NCI-H2227 (cell line): ENCODE results near the gene DIP2C.

Experiments used
- DNase-seq: peaks from one replicate; lab custom pipeline; 2025; ENCODE audit not compliant: unreplicated experiment; lab: John Stamatoyannopoulos, UW

Gene DIP2C

DNA sequence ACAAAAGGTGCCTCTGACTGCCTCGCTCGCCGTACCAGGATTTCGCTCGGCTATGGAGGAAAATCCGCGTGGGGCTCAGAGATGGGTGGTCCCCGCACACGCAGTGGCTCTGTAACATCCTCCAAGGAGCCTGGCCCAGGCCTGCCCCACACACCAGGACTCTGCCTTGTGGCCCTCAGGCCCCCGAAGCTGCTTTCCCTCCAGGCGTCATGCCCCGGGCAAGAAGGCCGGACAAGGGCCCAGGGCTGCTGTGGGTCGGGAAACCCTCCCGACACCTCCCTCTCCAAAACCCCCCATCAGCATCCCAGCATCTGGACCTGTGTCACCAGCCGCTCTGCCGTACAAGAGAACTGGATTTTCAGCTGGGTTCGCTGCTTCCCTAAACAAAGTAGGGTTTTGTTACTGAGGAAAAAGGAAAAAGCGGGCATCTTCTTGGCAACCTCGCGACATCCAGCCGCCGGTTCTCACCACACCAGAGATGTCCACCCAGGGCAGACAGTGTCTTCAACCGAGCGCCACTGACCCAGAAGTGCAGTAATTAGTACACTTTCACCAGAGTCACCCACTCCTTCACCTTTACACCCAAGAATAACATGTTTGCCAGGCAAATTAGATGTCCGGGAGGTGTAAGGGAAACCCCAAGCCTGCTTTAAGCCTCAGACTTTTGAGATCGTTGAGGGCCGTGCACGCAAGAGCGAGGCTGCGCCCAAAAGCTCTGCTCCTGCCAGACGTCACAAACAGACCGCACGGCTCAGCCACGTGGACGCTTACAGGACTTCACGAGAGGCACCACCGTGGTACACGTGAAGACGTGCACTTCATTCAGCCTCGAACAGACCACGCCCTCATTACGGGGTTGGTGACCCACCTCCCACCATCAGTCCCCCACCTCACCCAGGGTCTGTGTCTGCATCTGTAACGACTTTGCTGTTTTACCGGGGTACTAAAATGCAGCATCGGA is 62.2 kb downstream of the DIP2C start:
- DNase-seq = no peak

- DNase-seq = no peak
These were observed 63.4 kb downstream of the DIP2C start for GRCh38 chr10:625751-626711.

DNA sequence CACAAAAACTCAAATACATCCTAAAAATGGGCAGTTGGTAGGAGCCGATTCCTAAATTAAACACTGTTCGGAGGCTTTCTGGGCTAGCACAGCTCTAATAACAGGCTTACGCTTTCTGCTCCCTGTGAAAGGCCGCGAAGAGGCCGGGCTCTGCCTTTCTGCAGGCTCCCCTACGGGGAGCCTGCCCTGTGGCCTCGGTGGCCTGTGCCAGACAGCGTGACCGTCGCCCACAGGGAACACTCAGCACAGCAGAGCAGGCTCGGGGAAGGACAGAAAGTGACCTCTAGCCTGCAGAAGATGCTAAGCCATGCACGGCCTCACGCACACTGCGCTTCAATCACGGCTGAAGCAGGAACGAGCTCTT is 64.2 kb downstream of the DIP2C start:
- DNase-seq = peak; percentile 42

DNA sequence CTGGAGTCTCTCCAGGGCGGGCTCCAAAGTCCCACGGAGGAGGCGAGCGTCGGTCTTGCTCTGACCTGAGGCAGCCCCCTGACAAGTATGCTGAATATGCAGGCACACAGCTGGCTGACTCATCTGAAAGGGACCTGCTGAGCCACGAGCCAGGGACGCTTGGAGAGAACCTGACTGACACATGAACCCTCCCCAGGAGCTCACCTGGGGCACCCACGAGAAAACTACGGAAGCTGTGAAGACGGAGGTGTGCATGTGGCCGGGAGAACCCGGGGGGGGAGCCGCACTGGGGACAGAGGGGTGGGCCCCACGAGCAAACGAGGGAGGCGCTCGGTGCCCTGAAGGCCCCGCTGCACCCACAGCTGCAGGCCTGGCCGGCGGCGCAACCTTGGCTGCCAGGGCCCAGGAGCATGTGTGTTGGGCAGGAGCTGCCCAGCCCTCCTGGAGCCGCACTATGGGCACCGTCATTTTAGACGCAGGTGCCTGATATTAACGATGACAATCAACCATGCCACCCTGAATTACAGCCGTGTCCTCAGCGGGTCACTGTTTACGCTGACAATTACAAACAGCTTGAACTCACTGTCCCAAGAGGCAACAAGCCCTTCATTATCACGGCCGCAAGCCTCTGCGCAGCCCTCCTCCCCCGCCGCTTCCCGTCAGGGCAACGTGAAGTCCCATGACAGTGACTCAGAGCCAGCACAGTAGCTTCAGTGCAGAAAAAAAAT is 64.7 kb downstream of the DIP2C start:
- peak; percentile 65 for DNase-seq

DNA sequence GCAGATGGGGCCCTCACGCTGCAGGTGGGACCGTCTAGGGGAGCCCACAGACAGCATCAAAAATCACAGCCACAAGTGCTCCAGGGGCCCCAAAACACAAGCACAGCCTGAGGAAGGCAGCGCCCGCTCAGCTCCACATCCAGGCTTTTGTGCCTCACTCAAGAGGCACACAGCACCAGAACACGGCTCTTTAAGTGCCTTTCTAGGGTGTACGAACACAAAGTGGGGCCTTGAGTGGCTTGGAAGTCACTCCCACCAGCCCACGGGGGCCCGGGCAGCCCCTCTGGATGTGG is 65.2 kb downstream of the DIP2C start:
- DNase-seq = no peak

GRCh38 chr10:623477-624311 is 65.8 kb downstream of the DIP2C start:
- DNase-seq = no peak

GRCh38 chr10:623014-623413 is 66.5 kb downstream of the DIP2C start:
- DNase-seq = no peak

GRCh38 chr10:621981-622740 is 67.3 kb downstream of the DIP2C start:
- no peak for DNase-seq

GRCh38 chr10:621513-621912 is 68.0 kb downstream of the DIP2C start:
- no peak for DNase-seq

DNA sequence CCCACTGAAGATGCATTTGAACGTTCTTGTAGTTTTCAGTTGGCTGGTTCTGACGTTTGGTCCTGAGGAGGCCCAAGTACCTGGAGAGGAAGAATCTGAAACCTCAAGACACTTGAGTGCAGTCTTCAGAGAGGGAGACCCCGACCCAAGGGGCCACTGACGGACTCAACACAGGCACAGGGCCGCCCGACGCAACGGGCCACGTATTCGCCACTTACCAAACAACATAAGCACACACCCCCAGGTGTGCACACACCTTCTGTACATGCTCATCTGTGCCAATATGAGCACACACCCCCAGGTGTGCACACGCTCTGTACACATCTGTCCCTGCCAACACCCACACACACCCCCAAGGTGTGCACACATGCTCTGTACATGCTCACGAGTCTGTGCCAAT is 68.5 kb downstream of the DIP2C start:
- DNase-seq = no peak

DNA sequence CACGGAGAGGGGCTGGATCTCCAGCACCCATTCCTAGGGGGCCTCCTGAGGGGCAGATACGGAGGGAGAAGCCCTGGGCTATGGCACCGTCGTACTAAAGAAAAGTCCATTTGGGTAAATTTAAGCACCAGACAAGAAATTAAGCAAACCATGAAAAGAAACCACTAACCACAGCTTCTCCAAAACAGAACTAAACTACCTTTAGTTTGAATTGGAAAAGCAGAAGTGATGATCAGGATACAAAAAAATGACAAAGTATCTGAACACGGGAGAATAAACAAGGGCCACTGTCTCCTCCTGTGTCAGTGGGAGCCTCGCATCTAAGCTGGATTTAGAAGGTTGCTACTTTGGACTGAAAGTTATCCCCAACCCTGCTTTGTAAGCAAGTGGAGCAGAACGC is 69.1 kb downstream of the DIP2C start:
- DNase-seq = no peak

- DNase-seq = no peak
These were observed 69.8 kb downstream of the DIP2C start for GRCh38 chr10:619710-620109.

DNA sequence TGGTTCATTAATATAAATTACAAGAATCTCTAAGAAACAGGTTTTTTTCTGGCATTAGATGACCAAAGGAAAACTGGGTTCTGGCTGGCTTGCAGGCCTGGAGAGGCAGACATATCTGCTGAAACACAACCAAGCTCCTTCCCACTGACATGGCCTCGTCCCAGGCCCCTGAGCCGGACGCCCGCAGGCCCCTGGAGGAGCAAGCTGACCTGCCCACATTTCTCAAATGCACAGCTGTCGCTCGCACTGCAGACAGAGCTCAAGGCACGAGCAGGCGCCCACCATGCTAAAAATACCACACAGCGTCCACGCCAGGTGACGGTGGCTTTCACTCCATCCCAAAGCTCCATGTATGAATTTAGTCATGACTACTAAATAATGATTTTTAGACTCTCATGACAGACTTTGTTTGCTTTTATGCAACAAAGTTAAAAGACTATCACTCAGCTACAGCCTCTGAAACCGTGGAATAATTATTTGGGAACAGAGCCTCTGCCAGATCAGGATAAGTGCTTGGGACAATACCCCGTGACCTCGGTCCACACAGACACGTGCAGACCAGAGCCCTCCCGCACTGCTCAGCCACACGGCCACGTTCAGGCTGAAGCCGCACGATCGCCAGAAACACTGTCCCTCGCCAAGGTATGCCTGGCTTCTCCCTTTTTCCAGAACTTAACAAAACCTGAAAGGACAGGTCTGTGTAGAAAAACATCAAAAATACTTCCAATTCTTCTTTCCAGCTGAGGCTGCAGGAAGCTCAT is 71.1 kb downstream of the DIP2C start:
- DNase-seq = no peak

DNA sequence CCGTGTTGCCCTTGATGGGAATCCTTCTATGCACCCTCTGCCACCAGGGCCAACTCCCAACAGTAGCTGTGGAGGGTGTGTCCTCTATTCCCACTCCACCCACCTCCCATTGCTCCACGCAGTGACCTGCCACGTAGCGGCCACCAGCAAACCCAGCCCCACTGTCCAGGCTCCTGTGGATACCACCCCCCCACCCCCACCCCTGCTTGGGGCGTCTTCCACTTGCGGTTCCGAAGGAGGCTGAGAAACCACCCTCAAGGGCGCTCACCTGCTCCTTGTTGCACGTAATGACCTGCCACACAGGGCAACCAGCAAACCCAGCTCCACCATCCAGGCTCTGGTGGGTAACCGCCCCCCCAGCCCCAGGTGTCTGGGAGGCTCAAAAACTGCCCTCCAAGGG is 72.0 kb downstream of the DIP2C start:
- DNase-seq = no peak

- no peak for DNase-seq
These were observed 73.8 kb downstream of the DIP2C start for GRCh38 chr10:615583-616152.

- no peak for DNase-seq
These were observed 74.5 kb downstream of the DIP2C start for GRCh38 chr10:614790-615582.

DNA sequence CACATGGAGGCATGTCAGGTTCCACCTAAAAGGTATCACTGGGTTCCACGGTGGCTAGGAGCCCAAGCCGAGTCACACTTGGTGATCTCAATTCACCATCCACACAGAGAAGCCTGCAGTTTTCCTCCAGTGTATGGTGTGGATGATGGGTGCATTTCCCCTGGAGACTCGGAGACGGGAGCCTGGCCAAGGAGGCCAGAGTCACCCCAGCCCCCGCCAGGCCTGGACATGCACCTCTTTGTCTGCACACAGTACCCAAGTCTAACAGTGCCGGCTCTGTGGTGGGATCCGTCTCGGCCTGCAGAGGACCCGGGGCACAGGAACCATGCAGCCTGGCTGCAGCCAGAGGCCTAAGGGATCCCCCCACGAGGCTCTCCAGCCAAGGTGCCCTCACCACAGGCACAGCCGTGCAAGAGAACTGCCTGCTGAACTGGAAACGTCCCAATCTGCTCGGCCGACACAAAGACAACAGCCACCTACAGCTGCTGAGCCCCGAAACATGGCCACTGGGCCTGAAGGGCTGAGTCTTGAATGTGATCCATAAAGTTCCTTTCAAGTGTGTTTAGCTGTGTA is 75.2 kb downstream of the DIP2C start:
- no peak for DNase-seq
